Endothelial cell of umbilical vein (primary cell): ENCODE data around the gene OCEL1. TPM values are rescaled to one million over a fixed set of nuclear protein-coding genes. Genes with fewer than 3 reads are reported as not detected.

Source experiments
- BruUV-seq: library from RNA; stranded (reverse); fragments of 400-500 nt; replicated peaks from 2 replicates; lab custom pipeline; 2021; lab: Mats Ljungman, UMichigan
- CTCF ChIA-PET: fragments of 300-600, 350-600 bp; sonication (Branson Sonifier 250); formaldehyde crosslinking; loops from one replicate; lab custom pipeline; 2021; ENCODE audit warnings: antibody characterized with exemption, inconsistent platforms; lab: Charles Lee
- POLR2A ChIA-PET: fragments of 300-600, 350-600 bp; sonication (Branson Sonifier 250); formaldehyde crosslinking; loops from one replicate; lab custom pipeline; 2021; ENCODE audit warnings: antibody characterized with exemption, inconsistent platforms; lab: Charles Lee
- DNase-seq: peaks from one replicate; pipeline ENCODE4 v3.0.0-alpha.2; 2011; ENCODE audit warnings: low read depth, low spot score
- FAIRE-seq: peaks from 2 replicates; lab custom pipeline; 2011; peaks lifted over from hg19 to GRCh38; lab: Jason Lieb, UNC
- H2AFZ ChIP-seq: 2 replicates; pipeline ENCODE4 v1.6.0; 2012; ENCODE audit warnings: low read depth, low read length, control low read depth, inconsistent platforms
- H3K27ac ChIP-seq: 2 replicates; pipeline ENCODE4 v1.5.1; 2011; ENCODE audit warnings: low read depth, mild to moderate bottlenecking, control low read depth, low read length, moderate library complexity; ENCODE audit not compliant: insufficient read depth
- H3K27me3 ChIP-seq, 2 experiments: 2 replicates each; pipeline versions ENCODE4 v1.6.0 to v1.6.1; 2011; ENCODE audit warnings: low read length in 2 of 2, mixed read lengths in 1 of 2; ENCODE audit not compliant: control insufficient read depth in 2 of 2, insufficient read depth in 2 of 2
- H3K36me3 ChIP-seq, 2 experiments: 2 replicates in 1 of 2; 3 replicates in 1 of 2; pipeline ENCODE4 v1.5.1; 2011; ENCODE audit warnings: low read length in 2 of 2, mild to moderate bottlenecking in 1 of 2, moderate library complexity in 1 of 2; ENCODE audit not compliant: control insufficient read depth in 2 of 2, insufficient read depth in 2 of 2; ENCODE audit errors: extremely low read depth in 1 of 2
- H3K4me1 ChIP-seq: 3 replicates; pipeline ENCODE4 v1.5.1; 2011; ENCODE audit warnings: mild to moderate bottlenecking, low read length; ENCODE audit not compliant: control insufficient read depth, insufficient read depth; ENCODE audit errors: extremely low read depth
- H3K4me2 ChIP-seq: 2 replicates; pipeline ENCODE4 v1.6.1; 2011; ENCODE audit warnings: low read length, control low read depth, mixed read lengths; ENCODE audit not compliant: insufficient read depth
- H3K4me3 ChIP-seq, 3 experiments: fragments of 200-600 bp in 1 of 3; sonication (generic), shearing (Covaris generic) in 1 of 3; replicated peaks in 1 of 3; 2 replicates each; pipeline ENCODE4 v1.5.1; 2011 to 2016; ENCODE audit warnings: control low read depth in 3 of 3, low read length in 3 of 3, mild to moderate bottlenecking in 2 of 3, inconsistent platforms in 1 of 3, low read depth in 1 of 3, moderate library complexity in 1 of 3; ENCODE audit not compliant: insufficient read depth in 1 of 3
- H3K79me2 ChIP-seq: 2 replicates; pipeline ENCODE4 v1.6.0; 2012; ENCODE audit warnings: low read length, inconsistent platforms; ENCODE audit not compliant: control insufficient read depth, insufficient read depth
- H3K9ac ChIP-seq: replicated peaks from 2 replicates; pipeline ENCODE3; 2011; ENCODE audit warnings: low read length, control low read depth; ENCODE audit not compliant: insufficient read depth; ENCODE audit errors: extremely low read depth
- H3K9me1 ChIP-seq: replicated peaks from 3 replicates; pipeline ENCODE4 v1.6.0; 2011; ENCODE audit warnings: mild to moderate bottlenecking, low read length; ENCODE audit not compliant: control insufficient read depth, insufficient read depth; ENCODE audit errors: extremely low read depth
- H3K9me3 ChIP-seq: replicated peaks from 2 replicates; pipeline ENCODE4 v1.5.1; 2012; ENCODE audit warnings: low read length, inconsistent platforms; ENCODE audit not compliant: control insufficient read depth, insufficient read depth
- H4K20me1 ChIP-seq: replicated peaks from 2 replicates; pipeline ENCODE3; 2011; ENCODE audit warnings: mild to moderate bottlenecking, low read length; ENCODE audit not compliant: control insufficient read depth, insufficient read depth; ENCODE audit errors: extremely low read depth
- CTCF ChIP-seq, 2 donors: IDR thresholded peaks; 1 replicate in 1 of 2; 2 replicates in 1 of 2; pipeline ENCODE4 v1.5.1; 2011; ENCODE audit warnings: low read length in 2 of 2, mild to moderate bottlenecking in 2 of 2, moderate library complexity in 2 of 2, control low read depth in 1 of 2, inconsistent platforms in 1 of 2, low read depth in 1 of 2; ENCODE audit not compliant: insufficient read depth in 1 of 2; ENCODE audit errors: extremely low read depth in 1 of 2
- MYC ChIP-seq: IDR thresholded peaks from one replicate; pipeline ENCODE4 v1.6.1; 2011; ENCODE audit warnings: mild to moderate bottlenecking, low read depth, low read length
- POLR2A ChIP-seq: IDR thresholded peaks from 2 replicates; pipeline ENCODE4 v1.6.1; 2012; ENCODE audit warnings: low read depth, mild to moderate bottlenecking, control low read depth, low read length
- dilution Hi-C: fragments of 300-500 bp; cut with MboI; formaldehyde crosslinking; loops from one replicate; pipeline ENCODE4 v1.15.0; 2019; ENCODE audit warnings: low sequenced_read_pairs; ENCODE audit not compliant: extremely low pct_ligation_motif_present
- intact Hi-C: fragments of 100-400 bp; cut with micrococcal nuclease; formaldehyde crosslinking; loops from one replicate; pipeline ENCODE4 v1.10.0; 2022
- polyA plus RNA-seq, 4 experiments: library from polyadenylated mRNA; depleted of rRNA in 3 of 4; stranded (reverse) in 3 of 4; unstranded in 1 of 4; fragments of >200 nt; gene quantifications; 2 replicates each; pipeline versions ENCODE4 v1.2.1 to v1.2.3, GENCODE V29; 2011 to 2012; ENCODE audit warnings: missing spikeins in 1 of 4
- total RNA-seq: library from RNA; stranded (reverse); gene quantifications from 2 replicates; pipeline ENCODE4 v1.2.3, GENCODE V29; 2021

OCEL1 gene
- total and polyA plus RNA-seq, 2 donors (not counting 3 experiments of a cell fraction or from before 2014, with no cell fraction given): 7.4 to 13.0 TPM

GRCh38 chr19:17205237-17206140 is 20.5 kb upstream of the OCEL1 start:
- no peak overlapping the region for H2AFZ ChIP-seq
- peaks cover 7 to 60% of the 10 kb centered on the region in 2 experiments for H3K36me3 ChIP-seq
- no peak overlapping the region for H3K4me2 ChIP-seq
- H3K9me1 ChIP-seq: no peaks in the 10 kb centered on the region
- H3K27ac ChIP-seq: no peak overlapping the region
- ChIA-PET CTCF (interaction anchor here (0.7 to 3.3 kb wide), 10 partner anchors 10 to 100 kb away, joined by 3 to 13 read pairs (median 6); partner anchors contain the start of genes MRPL34 and USE1), POLR2A (interaction anchor here (0.6 kb wide), 1 partner anchor 37 kb away, joined by 5 read pairs; no protein-coding TSS in a partner anchor)
- H3K9ac ChIP-seq: no peak overlapping the region
- peaks cover 6% of the 10 kb centered on the region for H3K4me1 ChIP-seq
- H4K20me1 ChIP-seq: no peaks in the 10 kb centered on the region
- peak; percentile 50 for DNase-seq
- H3K27me3 ChIP-seq: no peaks in the 10 kb centered on the region
- TF ChIP-seq POLR2A (no peak), MYC (no peak), CTCF (IDR thresholded peaks at IDR 0.05; ENCODE audit: extremely low read depth in 1 of 2, insufficient read depth in 1 of 2, low read depth in 1 of 2, low read length in 2 of 2) (peak; percentile 65 to 83)
- BruUV-seq: no TSS peak
- H3K79me2 ChIP-seq: no peaks in the 10 kb centered on the region
- FAIRE-seq: no peak
- dilution Hi-C loops (no loop called here), intact Hi-C loops (loop anchor here (1.0 kb wide), 2 partner anchors 30 to 77 kb away; no protein-coding TSS in a partner anchor)
- no peak overlapping the region for H3K4me3 ChIP-seq
- H3K9me3 ChIP-seq: no peaks in the 10 kb centered on the region
